ENCODE data around the gene GZF1. TPM values are rescaled to one million over a fixed set of nuclear protein-coding genes. Genes with fewer than 3 reads are reported as not detected.
"Not testable (repeated sequence)": the region's sequence is repeated elsewhere in the genome, so short reads cannot be mapped to it uniquely, and the experiment has no call there.

The GZF1 gene
- total RNA-seq, 2 donors from 2014 or later: 5.6 to 9.2 TPM

DNA sequence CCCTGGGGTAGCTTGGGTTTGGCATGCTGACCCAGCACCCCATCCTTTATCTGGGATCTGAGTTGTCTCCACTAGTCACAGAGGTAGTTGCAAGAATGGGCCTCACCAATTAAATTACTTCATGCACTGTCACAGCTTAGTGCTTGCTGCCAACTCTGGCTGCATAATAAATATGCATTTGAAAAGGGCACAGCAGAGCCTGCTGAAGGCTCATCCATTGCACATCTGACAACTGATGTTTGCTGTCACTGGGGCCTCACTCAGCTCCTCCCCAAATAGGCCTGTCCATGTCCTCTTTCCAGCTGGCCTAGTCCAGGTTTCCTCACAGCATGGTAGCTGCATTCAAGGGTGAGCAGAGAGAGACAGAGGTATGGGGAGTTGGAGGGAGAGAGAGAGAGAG lies 24.7 kb upstream of the GZF1 start:
- ATAC-seq (no peak), DNase-seq (ENCODE audit: low spot score in 2 of 2) (no peak)
- H3K27ac Mint-ChIP-seq: no peak overlapping the region
- peaks cover 0 to 5% of the 10 kb centered on the region in 2 donors for H3K36me3 Mint-ChIP-seq
- H3K9me3 Mint-ChIP-seq: no peaks in the 10 kb centered on the region

DNA sequence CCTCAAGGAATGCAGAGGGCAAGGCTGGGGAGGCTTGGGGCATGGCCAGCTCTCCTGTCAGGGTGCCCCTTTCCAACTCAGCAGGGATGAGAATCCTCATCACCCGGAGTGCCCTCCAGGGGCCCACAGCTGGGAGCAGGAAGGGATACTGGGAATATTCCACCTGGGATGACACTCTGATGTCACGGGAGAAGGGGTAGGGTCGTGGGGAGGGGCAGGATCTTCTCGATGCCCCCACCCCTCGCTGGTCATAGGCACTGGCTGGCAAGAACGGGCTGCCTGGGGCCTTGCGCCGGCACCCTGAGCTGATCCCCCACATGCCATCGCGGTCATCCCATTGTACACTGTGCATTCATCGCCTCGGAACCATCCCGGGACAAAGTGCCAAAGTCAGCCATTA lies 22.0 kb upstream of the GZF1 start:
- Mint-ChIP-seq H3K9me3 (no peaks in the 10 kb centered on the region), H3K36me3 (no peaks in the 10 kb centered on the region), H3K27ac (no peak overlapping the region)
- DNase-seq (ENCODE audit: low spot score in 2 of 2) (no peak), ATAC-seq (no peak)

GRCh38 chr20:23340524-23340923 lies 21.5 kb upstream of the GZF1 start:
- DNase-seq (ENCODE audit: low spot score in 2 of 2) (no peak), ATAC-seq (peak in 1 of 2 donors; percentile 51)
- H3K27ac Mint-ChIP-seq: no peak overlapping the region
- H3K9me3 Mint-ChIP-seq: no peaks in the 10 kb centered on the region
- H3K36me3 Mint-ChIP-seq: no peaks in the 10 kb centered on the region

- ATAC-seq (no peak), DNase-seq (ENCODE audit: low spot score in 2 of 2) (no peak)
- H3K9me3 Mint-ChIP-seq: no peaks in the 10 kb centered on the region
- H3K36me3 Mint-ChIP-seq: no peaks in the 10 kb centered on the region
- H3K27ac Mint-ChIP-seq: no peak overlapping the region
Measured at GRCh38 chr20:23341073-23341472, 20.9 kb upstream of the GZF1 start.

DNA sequence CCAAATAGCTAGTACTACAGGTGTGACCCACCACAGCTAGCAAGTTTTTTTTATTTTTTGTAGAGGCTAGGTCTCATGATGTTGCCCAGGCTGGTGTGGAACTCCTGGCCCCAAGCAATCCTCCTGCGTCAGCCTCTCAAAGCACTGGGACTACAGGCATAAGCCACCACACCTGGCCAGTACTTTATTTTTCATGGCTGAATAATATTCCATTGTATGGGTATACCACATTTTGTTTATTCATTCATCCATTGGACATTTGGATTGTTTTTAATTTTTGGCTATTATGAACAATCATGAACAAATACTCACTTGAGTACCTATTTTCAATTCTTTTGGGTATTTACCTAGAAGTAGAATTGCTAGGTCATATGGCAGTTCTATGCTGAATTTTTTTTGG lies 18.4 kb upstream of the GZF1 start:
- Mint-ChIP-seq H3K27ac (no peak overlapping the region), H3K9me3 (no peaks in the 10 kb centered on the region), H3K36me3 (no peaks in the 10 kb centered on the region)
- DNase-seq (ENCODE audit: low spot score in 2 of 2) (no peak), ATAC-seq (no peak)

DNA sequence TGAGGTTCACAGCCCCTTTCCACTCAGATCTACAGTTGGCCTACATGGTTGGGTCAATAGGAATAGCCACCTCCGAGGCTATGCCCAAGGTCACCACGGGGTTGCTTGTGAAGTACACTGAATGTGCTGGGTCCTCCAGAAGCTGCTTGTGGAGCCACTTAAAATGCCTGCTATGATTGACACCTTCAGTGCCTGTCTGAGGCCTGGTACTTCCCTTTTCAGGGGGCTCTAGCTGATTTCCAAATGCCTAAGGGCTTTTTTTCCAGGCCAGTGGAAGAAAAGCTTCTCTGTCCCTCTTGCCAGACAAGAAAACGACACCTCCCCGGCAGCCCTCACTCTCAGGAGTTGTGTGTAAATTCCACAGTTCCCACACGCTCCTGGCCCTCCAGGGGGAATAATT lies 17.6 kb upstream of the GZF1 start:
- Mint-ChIP-seq H3K27ac (no peak overlapping the region), H3K9me3 (no peaks in the 10 kb centered on the region), H3K36me3 (no peaks in the 10 kb centered on the region)
- ATAC-seq (no peak), DNase-seq (ENCODE audit: low spot score in 2 of 2) (no peak)

GRCh38 chr20:23346002-23346401 lies 16.0 kb upstream of the GZF1 start:
- Mint-ChIP-seq H3K27ac (no peak overlapping the region), H3K36me3 (peaks cover 0 to 7% of the 10 kb centered on the region in 2 donors), H3K9me3 (no peaks in the 10 kb centered on the region)
- ATAC-seq (no peak), DNase-seq (ENCODE audit: low spot score in 2 of 2) (no peak)

DNA sequence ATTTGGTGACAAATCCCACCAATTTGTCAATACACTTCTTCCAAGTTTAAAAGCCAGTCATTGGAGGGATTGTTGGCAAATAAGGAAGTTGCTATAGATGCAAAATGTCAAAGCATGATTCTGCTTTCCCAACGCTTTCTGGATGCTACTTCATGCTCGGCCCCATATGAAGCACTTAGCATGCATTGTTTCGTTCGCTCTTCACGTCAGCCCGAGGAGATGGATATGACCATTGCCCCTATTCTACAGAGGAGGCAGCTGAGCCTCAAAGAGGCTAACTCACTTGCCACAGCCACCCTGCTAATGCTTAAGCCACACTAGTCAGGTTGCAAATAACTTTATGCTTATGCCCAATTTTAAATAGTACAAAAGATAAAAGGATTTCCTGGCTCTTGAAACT lies 14.2 kb upstream of the GZF1 start:
- H3K27ac Mint-ChIP-seq: peak overlapping the region in 1 of 2 donors; percentile 100
- H3K9me3 Mint-ChIP-seq: no peaks in the 10 kb centered on the region
- DNase-seq (ENCODE audit: low spot score in 2 of 2) (no peak), ATAC-seq (no peak)
- peaks cover 6 to 14% of the 10 kb centered on the region in 2 donors for H3K36me3 Mint-ChIP-seq

DNA sequence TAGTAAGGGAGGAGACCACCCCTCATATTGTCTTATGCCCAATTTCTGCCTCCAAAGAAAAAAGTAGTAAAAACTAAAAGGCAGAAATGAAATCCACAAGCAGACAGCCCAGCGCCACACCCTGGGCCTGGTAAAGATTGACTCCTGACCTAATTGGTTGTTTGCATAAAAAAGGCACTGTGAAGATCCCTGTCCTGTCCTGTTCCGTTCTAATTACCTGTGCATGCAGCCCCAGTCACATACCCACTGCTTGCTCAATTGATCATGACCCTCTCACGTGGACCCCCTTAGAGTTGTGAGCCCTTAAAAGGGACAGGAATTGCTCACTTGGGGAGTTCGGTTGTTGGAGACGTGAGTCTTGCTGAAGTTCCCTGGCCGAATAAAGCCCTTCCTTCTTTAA lies 13.5 kb upstream of the GZF1 start:
- H3K9me3 Mint-ChIP-seq; ATAC-seq; DNase-seq (ENCODE audit: low spot score in 2 of 2): not testable (repeated sequence)
- Mint-ChIP-seq H3K36me3 (peaks cover 6 to 14% of the 10 kb centered on the region in 2 donors), H3K27ac (peak overlapping the region; percentile 74 to 100)

GRCh38 chr20:23349338-23350195 lies 12.4 kb upstream of the GZF1 start:
- peak in 1 of 2 donors; percentile 54 for ATAC-seq
- no peaks in the 10 kb centered on the region for H3K9me3 Mint-ChIP-seq
- DNase-seq (ENCODE audit: low spot score in 2 of 2): no peak
- peak overlapping the region; percentile 100 for H3K27ac Mint-ChIP-seq
- peaks cover 6 to 14% of the 10 kb centered on the region in 2 donors for H3K36me3 Mint-ChIP-seq

DNA sequence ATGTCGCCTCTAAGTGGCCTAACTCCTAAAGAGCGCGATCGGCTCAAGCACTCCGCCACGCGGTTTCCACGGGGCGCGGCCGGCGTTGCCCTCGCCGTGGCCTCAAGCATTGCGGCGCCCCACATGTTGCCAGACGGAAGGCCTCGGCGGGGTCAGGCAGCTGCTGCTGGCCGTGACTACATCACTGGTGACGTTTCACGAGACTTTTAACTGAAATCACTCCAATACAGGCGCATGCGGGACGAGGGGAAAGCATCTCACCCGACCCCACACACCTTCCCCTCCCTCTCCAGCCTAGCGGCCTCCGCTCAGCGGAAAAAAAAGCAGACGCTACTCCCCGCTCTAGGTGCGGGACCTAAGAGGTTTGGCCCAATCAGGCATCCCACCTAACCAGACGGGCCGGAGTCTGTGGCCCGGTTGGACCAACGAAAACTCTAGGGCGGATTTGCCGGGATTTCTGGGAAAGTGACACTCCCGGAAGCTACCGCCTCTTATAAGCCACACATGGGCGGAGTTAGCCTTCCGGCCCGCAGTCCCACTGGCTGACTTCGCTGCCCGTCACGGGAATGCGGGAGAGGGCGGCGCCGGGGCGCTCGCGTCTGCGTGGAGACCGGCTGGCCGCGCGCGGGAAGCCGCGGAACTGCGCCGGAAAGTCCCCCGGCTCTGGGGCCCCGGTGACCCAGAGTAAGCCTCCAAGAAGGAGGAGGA lies 11.6 kb upstream of the GZF1 start, which contains the start of gene NXT1:
Gene NXT1, plus strand, starts transcription at position 596 of the 708 bp plus-strand sequence. CDS start 3,251 bp downstream, outside the sequence.
- Mint-ChIP-seq H3K27ac (peak within 1 kb of the TSS; percentile 100), H3K9me3 (no peaks in the 10 kb centered on the region), H3K36me3 (peaks cover 6 to 14% of the 10 kb centered on the region in 2 donors)
- DNase-seq (ENCODE audit: low spot score in 2 of 2) (peak; percentile 97 to 98), ATAC-seq (peak; percentile 90 to 92)

DNA sequence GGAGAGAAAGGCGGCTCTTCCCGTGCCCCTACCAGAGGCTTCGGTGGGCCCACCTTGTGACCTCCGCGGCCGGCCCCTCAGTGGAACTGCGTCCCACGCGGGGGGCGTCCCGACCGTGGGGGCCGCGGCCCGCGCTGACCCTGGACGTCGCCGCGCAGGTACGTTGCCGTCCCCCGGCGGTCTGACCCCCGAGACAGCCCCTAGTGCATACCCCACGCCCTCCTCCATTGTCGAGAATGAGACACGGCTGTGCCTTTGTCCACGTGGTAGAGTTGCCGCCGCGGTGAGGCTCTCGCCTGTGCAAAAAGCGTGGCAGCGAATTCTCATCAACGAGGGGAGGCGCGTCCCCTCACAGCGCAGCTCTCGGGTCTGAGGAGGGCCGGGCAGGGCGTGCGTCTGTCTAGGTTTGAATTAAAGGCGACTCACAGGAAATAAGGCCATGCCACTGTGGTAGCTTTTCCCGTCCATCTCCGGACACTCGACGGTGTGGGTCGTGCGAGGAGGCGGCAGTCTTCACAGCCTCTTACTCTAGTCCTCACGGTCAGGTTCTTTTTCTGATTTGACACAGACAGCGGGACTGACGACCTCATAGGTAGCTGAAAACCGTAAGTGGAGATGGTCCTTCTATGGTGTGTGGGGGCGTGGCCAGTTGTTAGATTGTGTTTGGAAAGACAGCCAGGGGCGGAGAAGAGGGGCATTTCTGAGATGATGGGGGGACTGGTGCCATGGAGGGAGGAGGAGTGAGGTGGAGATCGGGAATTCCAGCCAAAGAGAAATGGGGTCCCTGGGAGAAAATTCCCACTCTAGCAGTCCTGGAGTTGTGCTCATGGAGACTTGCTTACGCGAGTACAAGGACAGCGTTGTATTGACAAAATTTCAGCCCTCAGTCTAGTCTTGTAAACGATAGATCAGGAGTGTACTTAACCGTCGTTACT lies 10.8 kb upstream of the GZF1 start:
- ATAC-seq (peak; percentile 46 to 51), DNase-seq (ENCODE audit: low spot score in 2 of 2) (peak; percentile 64 to 68)
- peak overlapping the region; percentile 97 to 100 for H3K27ac Mint-ChIP-seq
- H3K9me3 Mint-ChIP-seq: no peaks in the 10 kb centered on the region
- H3K36me3 Mint-ChIP-seq: peaks cover 6 to 14% of the 10 kb centered on the region in 2 donors

- Mint-ChIP-seq H3K36me3 (peaks cover 5% of the 10 kb centered on the region in 2 donors), H3K9me3 (no peaks in the 10 kb centered on the region), H3K27ac (no peak overlapping the region)
- no peak for ATAC-seq
- DNase-seq (ENCODE audit: low spot score in 2 of 2): no peak
Measured at GRCh38 chr20:23356203-23356602, 5.8 kb upstream of the GZF1 start.

- ATAC-seq: peak; percentile 81 to 85
- DNase-seq (ENCODE audit: low spot score in 2 of 2): peak; percentile 99 to 100
- H3K27ac Mint-ChIP-seq: peak overlapping the region; percentile 94
- H3K36me3 Mint-ChIP-seq: peaks cover 0 to 8% of the 10 kb centered on the region in 2 donors
- H3K9me3 Mint-ChIP-seq: no peaks in the 10 kb centered on the region
Measured at GRCh38 chr20:23357767-23358562, 4.0 kb upstream of the GZF1 start.

DNA sequence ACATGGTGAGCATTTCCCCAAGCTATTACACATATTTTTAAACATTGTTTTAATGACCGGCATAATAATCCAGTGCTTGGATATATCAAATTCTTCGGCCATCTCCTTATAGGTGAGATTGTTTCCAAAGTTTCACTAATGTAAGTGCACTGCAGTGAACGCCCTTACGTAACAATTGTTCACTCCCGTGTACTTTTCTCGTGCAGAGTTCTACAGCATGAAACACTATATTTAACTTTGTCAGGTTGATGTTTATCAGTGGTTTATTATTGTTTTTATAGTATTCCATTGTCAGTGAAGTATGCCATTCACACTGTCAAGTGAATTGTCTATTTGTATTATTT lies 3.4 kb upstream of the GZF1 start:
- no peak for ATAC-seq
- DNase-seq (ENCODE audit: low spot score in 2 of 2): no peak
- Mint-ChIP-seq H3K9me3 (no peaks in the 10 kb centered on the region), H3K36me3 (peaks cover 0 to 13% of the 10 kb centered on the region in 2 donors), H3K27ac (peak overlapping the region; percentile 82 to 94)
